NCI-H2107 treated with DMSO at 0.1 percent for 48 hours (cell line): ENCODE data around the gene DCAF5.
"Not testable (repeated sequence)": the region's sequence is repeated elsewhere in the genome, so short reads cannot be mapped to it uniquely, and the experiment has no call there.

Experiments
- DNase-seq: peaks from one replicate; lab custom pipeline; 2025; ENCODE audit not compliant: unreplicated experiment; lab: John Stamatoyannopoulos, UW

The DCAF5 gene

GRCh38 chr14:69073429-69073828 is 79.5 kb downstream of the DCAF5 start:
- DNase-seq = no peak

- DNase-seq = no peak
These were observed 80.3 kb downstream of the DCAF5 start for GRCh38 chr14:69072584-69072983.

GRCh38 chr14:69068744-69069421 is 84.0 kb downstream of the DCAF5 start:
- DNase-seq = no peak

GRCh38 chr14:69066396-69067171 is 86.3 kb downstream of the DCAF5 start:
- no peak for DNase-seq

GRCh38 chr14:69065934-69066333 is 87.0 kb downstream of the DCAF5 start:
- DNase-seq = not testable (repeated sequence)

- DNase-seq = no peak
These were observed 88.3 kb downstream of the DCAF5 start for GRCh38 chr14:69064596-69064995.

GRCh38 chr14:69059658-69060623 is 93.0 kb downstream of the DCAF5 start:
- no peak for DNase-seq

- DNase-seq = peak; percentile 28
These were observed 96.7 kb downstream of the DCAF5 start for GRCh38 chr14:69055999-69056788.

- no peak for DNase-seq
These were observed 97.8 kb downstream of the DCAF5 start for GRCh38 chr14:69055125-69055524.

GRCh38 chr14:69054030-69054429 is 98.9 kb downstream of the DCAF5 start:
- DNase-seq = no peak

GRCh38 chr14:69052181-69052601 is 100.7 kb downstream of the DCAF5 start:
- no peak for DNase-seq

- no peak for DNase-seq
These were observed 102.4 kb downstream of the DCAF5 start for GRCh38 chr14:69050240-69051184.

GRCh38 chr14:69049675-69050074 is 103.2 kb downstream of the DCAF5 start:
- no peak for DNase-seq

GRCh38 chr14:69048456-69048855 is 104.5 kb downstream of the DCAF5 start:
- DNase-seq = peak; percentile 73

GRCh38 chr14:69047255-69047654 is 105.7 kb downstream of the DCAF5 start:
- DNase-seq = no peak

GRCh38 chr14:69046476-69046860 is 106.5 kb downstream of the DCAF5 start:
- no peak for DNase-seq

GRCh38 chr14:69045857-69046475 is 107.0 kb downstream of the DCAF5 start:
- no peak for DNase-seq

- no peak for DNase-seq
These were observed 107.9 kb downstream of the DCAF5 start for GRCh38 chr14:69044965-69045555.

- DNase-seq = no peak
These were observed 108.6 kb downstream of the DCAF5 start for GRCh38 chr14:69044296-69044695.
